OCI-LY1 (cell line): ENCODE results near the gene LHCGR.

Source experiments
- H2AFZ ChIP-seq: fragments of 200-600 bp; sonication (generic), shearing (Covaris generic); 2 replicates; pipeline ENCODE4 v1.6.0; 2014; ENCODE audit warnings: antibody characterized with exemption, mild to moderate bottlenecking, low read length
- H3F3A ChIP-seq: fragments of 200-600 bp; sonication (generic), shearing (Covaris generic); 2 replicates; pipeline ENCODE4 v1.6.0; 2014; ENCODE audit warnings: mild to moderate bottlenecking, antibody characterized with exemption, low read length, moderate library complexity; ENCODE audit not compliant: insufficient read depth
- H3K27ac ChIP-seq: fragments of 200-600 bp; sonication (generic); 2 replicates; pipeline ENCODE4 v1.5.1; 2014; ENCODE audit warnings: low read length, mixed run types, mild to moderate bottlenecking, low read depth; ENCODE audit not compliant: poor library complexity, severe bottlenecking
- H3K27me3 ChIP-seq: fragments of 200-600 bp; sonication (generic); 2 replicates; pipeline ENCODE4 v1.6.0; 2014; ENCODE audit warnings: antibody characterized with exemption, mild to moderate bottlenecking, low read length, moderate library complexity; ENCODE audit not compliant: insufficient read depth
- H3K36me3 ChIP-seq: fragments of 200-600 bp; sonication (generic); 2 replicates; pipeline ENCODE4 v1.6.1; 2014; ENCODE audit warnings: mild to moderate bottlenecking, antibody characterized with exemption, low read length, moderate library complexity, mixed read lengths; ENCODE audit not compliant: insufficient read depth
- H3K4me1 ChIP-seq: fragments of 200-600 bp; sonication (generic); 2 replicates; pipeline ENCODE4 v1.5.1; 2014; ENCODE audit warnings: mild to moderate bottlenecking, low read length, moderate library complexity; ENCODE audit not compliant: insufficient read depth, severe bottlenecking
- H3K4me2 ChIP-seq: fragments of 200-600 bp; sonication (generic), shearing (Covaris generic); 2 replicates; pipeline ENCODE4 v1.6.1; 2014; ENCODE audit warnings: low read length
- H3K4me3 ChIP-seq: fragments of 200-600 bp; sonication (generic); 2 replicates; pipeline ENCODE4 v1.5.1; 2014; ENCODE audit warnings: low read length, low read depth, mild to moderate bottlenecking, mixed read lengths; ENCODE audit not compliant: poor library complexity, severe bottlenecking
- H3K79me2 ChIP-seq: fragments of 200-600 bp; shearing (Covaris generic); 2 replicates; pipeline ENCODE4 v1.6.1; 2016; ENCODE audit warnings: mixed run types, low read length, mixed read lengths; ENCODE audit not compliant: insufficient read depth
- H3K9ac ChIP-seq: fragments of 200-600 bp; sonication (generic), shearing (Covaris generic); 2 replicates; pipeline ENCODE4 v1.6.1; 2014; ENCODE audit warnings: mild to moderate bottlenecking, low read length, mixed read lengths
- H3K9me2 ChIP-seq: fragments of 200-600 bp; sonication (generic), shearing (Covaris generic); 2 replicates; pipeline ENCODE4 v1.6.1; 2014; ENCODE audit warnings: low read depth, mild to moderate bottlenecking, low read length, mixed read lengths
- H3K9me3 ChIP-seq: fragments of 200-600 bp; shearing (Covaris generic); 2 replicates; pipeline ENCODE4 v1.6.1; 2014; ENCODE audit warnings: low read length, mixed read lengths
- H4K20me1 ChIP-seq: fragments of 200-600 bp; sonication (generic), shearing (Covaris generic); 2 replicates; pipeline ENCODE4 v1.6.0; 2016; ENCODE audit warnings: mild to moderate bottlenecking, low read length; ENCODE audit not compliant: insufficient read depth
- EZH2 ChIP-seq: fragments of 200-600 bp; sonication (generic), shearing (Covaris generic); IDR thresholded peaks from 2 replicates; pipeline ENCODE4 v1.8.0; 2017; ENCODE audit warnings: borderline replicate concordance, mixed run types, mild to moderate bottlenecking, antibody characterized with exemption, low read length, moderate library complexity, mixed read lengths
- TF ChIP-seq, protein P1 (sequence below): fragments of 200-600 bp; sonication (generic), shearing (Covaris generic); IDR thresholded peaks from 2 replicates; pipeline ENCODE4 v1.5.1; 2017; ENCODE audit warnings: mild to moderate bottlenecking, antibody characterized with exemption, low read length, moderate library complexity, mixed read lengths

The LHCGR gene

DNA sequence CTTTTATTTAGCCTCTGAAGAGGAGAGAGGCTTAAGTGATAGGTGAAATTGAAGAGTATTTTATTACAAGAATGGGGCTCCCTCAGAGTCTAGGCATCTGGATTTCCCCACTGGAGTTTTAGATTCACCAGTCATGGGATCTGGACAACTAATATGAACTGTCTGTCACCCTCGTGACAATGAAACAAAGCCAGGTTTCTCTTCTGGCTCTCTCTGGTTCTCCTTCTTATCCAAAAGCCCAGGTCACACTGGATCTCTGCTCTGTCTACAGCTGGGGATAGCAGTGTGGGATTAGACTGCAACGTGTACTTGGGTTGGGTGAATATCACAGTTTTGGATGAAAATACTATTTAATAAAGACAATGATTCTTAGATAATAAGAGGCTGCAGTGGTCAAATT is 31.2 kb downstream of the LHCGR start:
- Histone ChIP-seq H3K9me2 (no peaks in the 10 kb centered on the region), H3K27me3 (no peaks in the 10 kb centered on the region; the same call in 1 of the 2 replicates), H3K4me3 (no peak overlapping the region), H3K36me3 (no peaks in the 10 kb centered on the region), H3K4me1 (no peaks in the 10 kb centered on the region), H3K79me2 (no peaks in the 10 kb centered on the region), H3K27ac (no peak overlapping the region), H3F3A (no peaks in the 10 kb centered on the region), H2AFZ (no peak overlapping the region), H4K20me1 (no peaks in the 10 kb centered on the region), H3K9me3 (no peaks in the 10 kb centered on the region), H3K4me2 (no peak overlapping the region), H3K9ac (no peak overlapping the region)
- TF ChIP-seq, protein P1, sequence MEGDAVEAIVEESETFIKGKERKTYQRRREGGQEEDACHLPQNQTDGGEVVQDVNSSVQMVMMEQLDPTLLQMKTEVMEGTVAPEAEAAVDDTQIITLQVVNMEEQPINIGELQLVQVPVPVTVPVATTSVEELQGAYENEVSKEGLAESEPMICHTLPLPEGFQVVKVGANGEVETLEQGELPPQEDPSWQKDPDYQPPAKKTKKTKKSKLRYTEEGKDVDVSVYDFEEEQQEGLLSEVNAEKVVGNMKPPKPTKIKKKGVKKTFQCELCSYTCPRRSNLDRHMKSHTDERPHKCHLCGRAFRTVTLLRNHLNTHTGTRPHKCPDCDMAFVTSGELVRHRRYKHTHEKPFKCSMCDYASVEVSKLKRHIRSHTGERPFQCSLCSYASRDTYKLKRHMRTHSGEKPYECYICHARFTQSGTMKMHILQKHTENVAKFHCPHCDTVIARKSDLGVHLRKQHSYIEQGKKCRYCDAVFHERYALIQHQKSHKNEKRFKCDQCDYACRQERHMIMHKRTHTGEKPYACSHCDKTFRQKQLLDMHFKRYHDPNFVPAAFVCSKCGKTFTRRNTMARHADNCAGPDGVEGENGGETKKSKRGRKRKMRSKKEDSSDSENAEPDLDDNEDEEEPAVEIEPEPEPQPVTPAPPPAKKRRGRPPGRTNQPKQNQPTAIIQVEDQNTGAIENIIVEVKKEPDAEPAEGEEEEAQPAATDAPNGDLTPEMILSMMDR: no peak
- no peak for TF ChIP-seq EZH2

- TF ChIP-seq EZH2: no peak
- TF ChIP-seq, protein P1: no peak
- no peak overlapping the region for H3K9ac ChIP-seq
- no peak overlapping the region for H2AFZ ChIP-seq
- H3K4me2 ChIP-seq: no peak overlapping the region
- H3F3A ChIP-seq: no peaks in the 10 kb centered on the region
- H3K9me2 ChIP-seq: no peaks in the 10 kb centered on the region
- H3K79me2 ChIP-seq: no peaks in the 10 kb centered on the region
- no peaks in the 10 kb centered on the region for H3K9me3 ChIP-seq
- H3K27ac ChIP-seq: no peak overlapping the region
- no peaks in the 10 kb centered on the region for H3K4me1 ChIP-seq
- no peaks in the 10 kb centered on the region for H3K36me3 ChIP-seq
- no peaks in the 10 kb centered on the region for H4K20me1 ChIP-seq
- no peak overlapping the region for H3K4me3 ChIP-seq
- no peaks in the 10 kb centered on the region for H3K27me3 ChIP-seq
Measured at GRCh38 chr2:48723129-48723528, 32.4 kb downstream of the LHCGR start.

DNA sequence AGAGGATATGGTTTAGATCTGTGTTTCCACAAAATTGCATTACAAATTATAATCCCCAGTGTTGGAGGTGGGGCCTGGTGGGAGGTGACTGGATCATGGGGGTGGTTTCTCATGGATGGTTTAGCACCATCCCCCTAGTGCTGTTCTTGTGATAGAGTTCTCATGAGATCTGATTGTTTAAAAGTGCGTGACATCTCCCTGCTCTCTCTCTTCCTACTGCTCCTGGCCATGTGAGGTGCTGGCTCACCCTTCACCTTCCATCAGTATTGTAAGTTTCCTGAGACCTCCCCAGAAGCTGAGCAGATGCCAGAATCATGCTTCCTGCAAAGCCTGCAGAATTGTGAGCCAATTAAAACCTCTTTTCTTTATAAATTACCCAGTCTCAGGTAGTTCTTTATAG is 33.1 kb downstream of the LHCGR start:
- H2AFZ ChIP-seq: no peak overlapping the region

More for the DNA sequence above, 33.1 kb downstream of the LHCGR start:
- no peak overlapping the region for H3K9ac ChIP-seq
- H3K4me1 ChIP-seq: no peaks in the 10 kb centered on the region
- H3K27ac ChIP-seq: no peak overlapping the region
- no peaks in the 10 kb centered on the region for H3K36me3 ChIP-seq
- no peak overlapping the region for H3K4me3 ChIP-seq
- no peaks in the 10 kb centered on the region for H3F3A ChIP-seq
- H3K79me2 ChIP-seq: no peaks in the 10 kb centered on the region
- H3K4me2 ChIP-seq: no peak overlapping the region
- no peaks in the 10 kb centered on the region for H3K27me3 ChIP-seq
- no peaks in the 10 kb centered on the region for H4K20me1 ChIP-seq
- TF ChIP-seq, protein P1: no peak
- TF ChIP-seq EZH2: no peak
- H3K9me2 ChIP-seq: no peaks in the 10 kb centered on the region
- no peaks in the 10 kb centered on the region for H3K9me3 ChIP-seq
